Measurements from ENCODE around the gene TTC9C. TPM values are rescaled to one million over a fixed set of nuclear protein-coding genes. Genes with fewer than 3 reads are reported as not detected.
A peak's percentile ranks its signal among the peaks of the same experiment; 100 is the strongest.

Gene TTC9C
- total RNA-seq, 1 donor from 2014 or later, result 78.4 TPM

DNA sequence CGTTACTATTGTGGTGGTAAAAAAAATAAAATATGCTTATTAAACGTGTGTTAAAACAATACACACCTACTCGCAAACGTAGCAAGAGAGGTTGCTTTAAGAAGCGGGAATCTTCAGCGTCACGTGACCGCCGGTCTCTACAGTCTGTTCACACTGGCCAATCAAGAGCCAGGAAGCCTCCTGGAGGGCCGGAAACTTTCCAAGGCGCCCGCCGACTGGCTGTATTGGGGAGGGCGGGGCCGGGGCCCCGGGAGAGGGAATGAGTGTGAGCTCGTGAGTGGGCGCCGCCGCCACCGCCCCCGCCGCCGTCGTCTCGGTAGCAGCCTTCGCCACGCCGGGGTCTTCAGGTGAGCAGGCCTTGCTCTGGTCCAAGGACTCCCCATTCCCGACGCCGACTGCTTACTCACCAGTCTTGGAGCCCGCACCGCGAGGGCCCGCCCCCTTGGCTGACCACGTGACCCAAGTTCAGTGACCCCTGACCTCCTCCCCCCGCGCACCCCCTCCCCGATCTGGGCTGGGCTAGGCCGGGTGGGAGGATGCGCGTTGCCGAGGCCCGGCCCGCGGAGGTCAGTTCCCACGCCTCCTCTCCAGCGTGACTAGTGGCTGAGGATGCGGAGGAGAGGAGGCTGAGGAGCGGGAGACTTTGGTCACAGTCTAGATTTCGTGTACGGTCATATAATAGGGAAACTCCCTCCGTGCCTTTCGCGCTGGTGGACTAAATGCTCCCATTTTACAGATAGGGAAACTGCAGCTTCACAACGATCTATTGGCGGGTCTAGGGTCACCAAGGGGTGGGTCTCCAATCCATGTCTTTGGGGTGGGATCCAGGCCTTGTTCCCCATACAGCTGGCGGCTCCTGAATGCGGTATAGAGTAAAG, 43.1 kb downstream of the TTC9C start, which contains the start of gene TAF6L:
Gene TAF6L (plus strand): TSS at position 253 of the 878 bp plus-strand sequence. CDS start 4,388 bp downstream, outside the sequence.
- Histone ChIP-seq H3K4me2 (peak within 1 kb of the TSS; percentile 77), H3K4me1 (peaks cover 11% of the 10 kb centered on the region), H3K9me3 (ENCODE audit: low read depth) (no peaks in the 10 kb centered on the region), H3K36me3 (no peaks in the 10 kb centered on the region), H3K27me3 (no peaks in the 10 kb centered on the region), H3F3A (ENCODE audit: low read depth) (peaks cover 41% of the 10 kb centered on the region), H3K4me3 (peak within 1 kb of the TSS; percentile 86), H3K27ac (peak within 1 kb of the TSS; percentile 89), H3K9ac (peak within 1 kb of the TSS; percentile 54), H2AFZ (replicated peaks) (peak within 1 kb of the TSS; percentile 16), H4K20me1 (ENCODE audit: low read depth) (no peaks in the 10 kb centered on the region), H3K79me2 (ENCODE audit: low read depth) (peaks cover 32% of the 10 kb centered on the region)
- Mint-ChIP-seq H3K36me3 (peaks cover 9% of the 10 kb centered on the region), H3K27ac (peak within 1 kb of the TSS; percentile 98), H3K27me3 (ENCODE audit: insufficient read depth, low read depth) (peaks cover 10% of the 10 kb centered on the region), H3K4me1 (peaks cover 26% of the 10 kb centered on the region), H3K9me3 (no peaks in the 10 kb centered on the region), H3K4me3 (peak within 1 kb of the TSS; percentile 92)
- peak; percentile 98 for DNase-seq (ENCODE audit: low spot score)
- TF ChIP-seq EZH2phosphoT487 (IDR thresholded peaks at IDR 0.05) (no peak), EZH2 (IDR thresholded peaks at IDR 0.05) (no peak)
- TF ChIP-seq, protein P1, sequence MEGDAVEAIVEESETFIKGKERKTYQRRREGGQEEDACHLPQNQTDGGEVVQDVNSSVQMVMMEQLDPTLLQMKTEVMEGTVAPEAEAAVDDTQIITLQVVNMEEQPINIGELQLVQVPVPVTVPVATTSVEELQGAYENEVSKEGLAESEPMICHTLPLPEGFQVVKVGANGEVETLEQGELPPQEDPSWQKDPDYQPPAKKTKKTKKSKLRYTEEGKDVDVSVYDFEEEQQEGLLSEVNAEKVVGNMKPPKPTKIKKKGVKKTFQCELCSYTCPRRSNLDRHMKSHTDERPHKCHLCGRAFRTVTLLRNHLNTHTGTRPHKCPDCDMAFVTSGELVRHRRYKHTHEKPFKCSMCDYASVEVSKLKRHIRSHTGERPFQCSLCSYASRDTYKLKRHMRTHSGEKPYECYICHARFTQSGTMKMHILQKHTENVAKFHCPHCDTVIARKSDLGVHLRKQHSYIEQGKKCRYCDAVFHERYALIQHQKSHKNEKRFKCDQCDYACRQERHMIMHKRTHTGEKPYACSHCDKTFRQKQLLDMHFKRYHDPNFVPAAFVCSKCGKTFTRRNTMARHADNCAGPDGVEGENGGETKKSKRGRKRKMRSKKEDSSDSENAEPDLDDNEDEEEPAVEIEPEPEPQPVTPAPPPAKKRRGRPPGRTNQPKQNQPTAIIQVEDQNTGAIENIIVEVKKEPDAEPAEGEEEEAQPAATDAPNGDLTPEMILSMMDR (IDR thresholded peaks at IDR 0.05), result no peak

DNA sequence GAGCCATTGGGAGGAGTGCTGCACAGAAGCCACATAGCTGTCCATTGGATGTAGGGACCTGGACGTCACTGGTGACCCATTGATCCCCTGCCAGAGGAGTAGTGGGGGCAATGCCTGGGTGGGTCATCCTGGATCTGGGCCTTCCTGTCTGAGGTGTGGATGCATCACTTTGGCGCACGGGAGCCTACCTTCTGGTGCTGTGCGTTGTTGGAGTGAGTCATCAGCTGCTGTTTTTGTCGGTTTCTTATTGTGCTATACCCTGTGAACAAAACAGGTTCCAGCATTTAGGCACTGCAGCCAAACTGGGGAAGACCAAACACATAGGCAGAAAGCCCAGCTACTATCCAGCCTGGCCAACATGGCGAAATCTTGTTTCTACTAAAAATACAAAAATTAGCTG, 46.1 kb downstream of the TTC9C start:
- H3K36me3 ChIP-seq, result no peaks in the 10 kb centered on the region
- H3K4me2 ChIP-seq, result no peak overlapping the region
- peaks cover 32% of the 10 kb centered on the region for H3K79me2 ChIP-seq (ENCODE audit: low read depth)
- no peak overlapping the region for H3K4me3 Mint-ChIP-seq
- no peaks in the 10 kb centered on the region for H3K9me3 ChIP-seq (ENCODE audit: low read depth)
- no peaks in the 10 kb centered on the region for H3K27me3 ChIP-seq
- DNase-seq (ENCODE audit: low spot score), result no peak
- TF ChIP-seq, protein P1 (IDR thresholded peaks at IDR 0.05), result no peak
- no peak for TF ChIP-seq EZH2 (IDR thresholded peaks at IDR 0.05)
- no peak for TF ChIP-seq EZH2phosphoT487 (IDR thresholded peaks at IDR 0.05)
- peaks cover 11% of the 10 kb centered on the region for H3K4me1 ChIP-seq
- no peak overlapping the region for H3K27ac Mint-ChIP-seq
- H3K27me3 Mint-ChIP-seq (ENCODE audit: insufficient read depth, low read depth), result peaks cover 6% of the 10 kb centered on the region
- no peak overlapping the region for H3K27ac ChIP-seq
- no peaks in the 10 kb centered on the region for H3K9me3 Mint-ChIP-seq
- no peaks in the 10 kb centered on the region for H4K20me1 ChIP-seq (ENCODE audit: low read depth)
- H3K4me3 ChIP-seq, result no peak overlapping the region
- no peak overlapping the region for H2AFZ ChIP-seq (replicated peaks)
- H3K4me1 Mint-ChIP-seq, result peaks cover 26% of the 10 kb centered on the region
- H3K36me3 Mint-ChIP-seq, result peaks cover 20% of the 10 kb centered on the region
- peaks cover 27% of the 10 kb centered on the region for H3F3A ChIP-seq (ENCODE audit: low read depth)
- H3K9ac ChIP-seq, result no peak overlapping the region

DNA sequence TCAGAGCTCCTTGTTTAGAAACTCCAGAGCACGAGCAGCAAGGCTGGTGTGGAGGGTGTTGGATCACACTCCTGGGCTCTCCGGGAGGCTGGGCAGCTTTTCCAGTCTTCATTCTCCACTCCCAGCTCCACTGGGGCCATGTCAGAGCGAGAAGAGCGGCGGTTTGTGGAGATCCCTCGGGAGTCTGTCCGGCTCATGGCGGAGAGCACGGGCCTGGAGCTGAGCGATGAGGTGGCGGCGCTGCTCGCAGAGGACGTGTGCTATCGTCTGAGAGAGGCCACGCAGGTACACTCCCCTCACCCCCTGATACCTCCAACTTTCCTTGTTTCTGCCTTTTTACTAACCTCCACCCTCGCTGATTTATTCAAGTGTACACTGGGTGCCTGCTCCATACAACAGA, 47.4 kb downstream of the TTC9C start:
- Histone ChIP-seq H2AFZ (replicated peaks) (no peak overlapping the region), H3K79me2 (ENCODE audit: low read depth) (peaks cover 32% of the 10 kb centered on the region), H3K27me3 (no peaks in the 10 kb centered on the region), H3K36me3 (no peaks in the 10 kb centered on the region), H3K4me3 (no peak overlapping the region), H3F3A (ENCODE audit: low read depth) (peaks cover 15% of the 10 kb centered on the region), H4K20me1 (ENCODE audit: low read depth) (no peaks in the 10 kb centered on the region), H3K27ac (no peak overlapping the region), H3K4me2 (no peak overlapping the region), H3K9me3 (ENCODE audit: low read depth) (no peaks in the 10 kb centered on the region), H3K9ac (no peak overlapping the region), H3K4me1 (peaks cover 8% of the 10 kb centered on the region)
- no peak overlapping the region for H3K4me3 Mint-ChIP-seq
- no peak for DNase-seq (ENCODE audit: low spot score)
- peaks cover 13% of the 10 kb centered on the region for H3K4me1 Mint-ChIP-seq
- no peaks in the 10 kb centered on the region for H3K9me3 Mint-ChIP-seq
- H3K27me3 Mint-ChIP-seq (ENCODE audit: insufficient read depth, low read depth), result peaks cover 4% of the 10 kb centered on the region
- no peak overlapping the region for H3K27ac Mint-ChIP-seq
- TF ChIP-seq, protein P1 (IDR thresholded peaks at IDR 0.05), result no peak
- TF ChIP-seq EZH2 (IDR thresholded peaks at IDR 0.05) (no peak), EZH2phosphoT487 (IDR thresholded peaks at IDR 0.05) (no peak)
- H3K36me3 Mint-ChIP-seq, result peaks cover 20% of the 10 kb centered on the region

Data from neural progenitor cell (in vitro differentiated cells).